Endothelial cell of umbilical vein (primary cell): ENCODE measurements around the gene FRMD5.

Experiments
- MYC ChIP-seq: IDR thresholded peaks from one replicate; pipeline ENCODE4 v1.6.1; 2011; ENCODE audit warnings: mild to moderate bottlenecking, low read depth, low read length
- POLR2A ChIP-seq: IDR thresholded peaks from 2 replicates; pipeline ENCODE4 v1.6.1; 2012; ENCODE audit warnings: low read depth, mild to moderate bottlenecking, control low read depth, low read length
- TF ChIP-seq, protein P1 (sequence below), 2 donors: IDR thresholded peaks; 1 replicate in 1 of 2; 2 replicates in 1 of 2; pipeline ENCODE4 v1.5.1; 2011; ENCODE audit warnings: low read length in 2 of 2, mild to moderate bottlenecking in 2 of 2, moderate library complexity in 2 of 2, control low read depth in 1 of 2, inconsistent platforms in 1 of 2, low read depth in 1 of 2; ENCODE audit not compliant: insufficient read depth in 1 of 2; ENCODE audit errors: extremely low read depth in 1 of 2
- TF ChIP-seq, protein P2 (sequence below): IDR thresholded peaks from 2 replicates; pipeline ENCODE4 v1.6.1; 2011; ENCODE audit not compliant: insufficient read depth, insufficient read length

DNA sequence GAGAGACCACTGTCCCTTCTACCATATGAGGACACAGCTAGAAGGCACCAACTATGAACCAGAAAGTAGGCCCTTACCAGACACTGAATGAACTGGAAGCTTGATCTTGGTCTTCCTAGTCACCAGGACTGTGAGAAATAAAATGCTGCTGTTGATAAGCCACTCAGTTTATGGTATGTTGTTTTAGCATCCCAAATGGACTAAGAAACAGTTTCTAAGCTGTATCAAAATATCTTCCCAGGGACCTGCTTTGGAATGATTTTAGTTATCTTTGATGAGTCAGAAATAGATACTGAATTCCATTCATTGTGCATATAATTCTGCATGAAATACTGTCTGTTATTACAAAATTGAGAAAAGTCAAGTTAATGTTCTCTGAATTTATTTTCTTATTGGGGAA lies 349.6 kb downstream of the FRMD5 start:
- TF ChIP-seq, protein P1, sequence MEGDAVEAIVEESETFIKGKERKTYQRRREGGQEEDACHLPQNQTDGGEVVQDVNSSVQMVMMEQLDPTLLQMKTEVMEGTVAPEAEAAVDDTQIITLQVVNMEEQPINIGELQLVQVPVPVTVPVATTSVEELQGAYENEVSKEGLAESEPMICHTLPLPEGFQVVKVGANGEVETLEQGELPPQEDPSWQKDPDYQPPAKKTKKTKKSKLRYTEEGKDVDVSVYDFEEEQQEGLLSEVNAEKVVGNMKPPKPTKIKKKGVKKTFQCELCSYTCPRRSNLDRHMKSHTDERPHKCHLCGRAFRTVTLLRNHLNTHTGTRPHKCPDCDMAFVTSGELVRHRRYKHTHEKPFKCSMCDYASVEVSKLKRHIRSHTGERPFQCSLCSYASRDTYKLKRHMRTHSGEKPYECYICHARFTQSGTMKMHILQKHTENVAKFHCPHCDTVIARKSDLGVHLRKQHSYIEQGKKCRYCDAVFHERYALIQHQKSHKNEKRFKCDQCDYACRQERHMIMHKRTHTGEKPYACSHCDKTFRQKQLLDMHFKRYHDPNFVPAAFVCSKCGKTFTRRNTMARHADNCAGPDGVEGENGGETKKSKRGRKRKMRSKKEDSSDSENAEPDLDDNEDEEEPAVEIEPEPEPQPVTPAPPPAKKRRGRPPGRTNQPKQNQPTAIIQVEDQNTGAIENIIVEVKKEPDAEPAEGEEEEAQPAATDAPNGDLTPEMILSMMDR (IDR thresholded peaks at IDR 0.05; ENCODE audit: extremely low read depth in 1 of 2, insufficient read depth in 1 of 2, low read depth in 1 of 2, low read length in 2 of 2): no peak
- TF ChIP-seq POLR2A (no peak), MYC (no peak)
- TF ChIP-seq, protein P2, sequence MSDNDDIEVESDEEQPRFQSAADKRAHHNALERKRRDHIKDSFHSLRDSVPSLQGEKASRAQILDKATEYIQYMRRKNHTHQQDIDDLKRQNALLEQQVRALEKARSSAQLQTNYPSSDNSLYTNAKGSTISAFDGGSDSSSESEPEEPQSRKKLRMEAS: no peak
